ENCODE measurements around the gene IGSF3.
"Not testable (repeated sequence)": the region's sequence is repeated elsewhere in the genome, so short reads cannot be mapped to it uniquely, and the experiment has no call there.

IGSF3 gene

GRCh38 chr1:116603646-116604045 is 63.9 kb downstream of the IGSF3 start:
- not testable (repeated sequence) for DNase-seq (ENCODE audit: low read depth in 1 of 2, low spot score in 1 of 2)

- not testable (repeated sequence) for DNase-seq (ENCODE audit: low read depth in 1 of 2, low spot score in 1 of 2)
Measured at GRCh38 chr1:116599369-116599768, 68.2 kb downstream of the IGSF3 start.

- DNase-seq (ENCODE audit: low read depth in 1 of 2, low spot score in 1 of 2), result not testable (repeated sequence)
Measured at GRCh38 chr1:116598420-116599036, 69.0 kb downstream of the IGSF3 start.

GRCh38 chr1:116597388-116597787 is 70.1 kb downstream of the IGSF3 start:
- DNase-seq (ENCODE audit: low read depth in 1 of 2, low spot score in 1 of 2), result not testable (repeated sequence)

- not testable (repeated sequence) for DNase-seq (ENCODE audit: low read depth in 1 of 2, low spot score in 1 of 2)
Measured at GRCh38 chr1:116596742-116597307, 70.7 kb downstream of the IGSF3 start.

- DNase-seq (ENCODE audit: low read depth in 1 of 2, low spot score in 1 of 2), result not testable (repeated sequence)
Measured at GRCh38 chr1:116595946-116596741, 71.4 kb downstream of the IGSF3 start.

GRCh38 chr1:116595065-116595840 is 72.3 kb downstream of the IGSF3 start:
- DNase-seq (ENCODE audit: low read depth in 1 of 2, low spot score in 1 of 2), result not testable (repeated sequence)

- DNase-seq (ENCODE audit: low read depth in 1 of 2, low spot score in 1 of 2), result not testable (repeated sequence)
Measured at GRCh38 chr1:116593977-116594376, 73.6 kb downstream of the IGSF3 start.

GRCh38 chr1:116593401-116593800 is 74.1 kb downstream of the IGSF3 start:
- not testable (repeated sequence) for DNase-seq (ENCODE audit: low read depth in 1 of 2, low spot score in 1 of 2)

- DNase-seq (ENCODE audit: low read depth in 1 of 2, low spot score in 1 of 2), result not testable (repeated sequence)
Measured at GRCh38 chr1:116591951-116592605, 75.5 kb downstream of the IGSF3 start.

- DNase-seq (ENCODE audit: low read depth in 1 of 2, low spot score in 1 of 2), result not testable (repeated sequence)
Measured at GRCh38 chr1:116591006-116591950, 76.3 kb downstream of the IGSF3 start.

- not testable (repeated sequence) for DNase-seq (ENCODE audit: low read depth in 1 of 2, low spot score in 1 of 2)
Measured at GRCh38 chr1:116590359-116591005, 77.1 kb downstream of the IGSF3 start.

GRCh38 chr1:116589101-116589735 is 78.3 kb downstream of the IGSF3 start:
- not testable (repeated sequence) for DNase-seq (ENCODE audit: low read depth in 1 of 2, low spot score in 1 of 2)

GRCh38 chr1:116587501-116588227 is 79.9 kb downstream of the IGSF3 start:
- no peak for DNase-seq (ENCODE audit: low read depth in 1 of 2, low spot score in 1 of 2)

- DNase-seq (ENCODE audit: low read depth in 1 of 2, low spot score in 1 of 2), result no peak
Measured at GRCh38 chr1:116586741-116587143, 80.8 kb downstream of the IGSF3 start.

GRCh38 chr1:116585886-116586285 is 81.6 kb downstream of the IGSF3 start:
- DNase-seq (ENCODE audit: low read depth in 1 of 2, low spot score in 1 of 2), result no peak

- no peak for DNase-seq (ENCODE audit: low read depth in 1 of 2, low spot score in 1 of 2)
Measured at GRCh38 chr1:116581323-116581885, 86.1 kb downstream of the IGSF3 start.

Data from stimulated activated CD4-positive, alpha-beta T cell treated with anti-CD3 and anti-CD28 coated beads, Interleukin-15, amount 100 ng/mL, for 1 hour (primary cell).